Measurements from ENCODE around the gene IL17D. TPM values are rescaled to one million over a fixed set of nuclear protein-coding genes. Genes with fewer than 3 reads are reported as not detected.

Gene IL17D, protein sequence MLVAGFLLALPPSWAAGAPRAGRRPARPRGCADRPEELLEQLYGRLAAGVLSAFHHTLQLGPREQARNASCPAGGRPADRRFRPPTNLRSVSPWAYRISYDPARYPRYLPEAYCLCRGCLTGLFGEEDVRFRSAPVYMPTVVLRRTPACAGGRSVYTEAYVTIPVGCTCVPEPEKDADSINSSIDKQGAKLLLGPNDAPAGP
- 4.1 and 6.4 TPM in 2 replicates for total RNA-seq

GRCh38 chr13:20702915-20703779 lies at the start of gene IL17D:
Gene IL17D, plus strand, starts transcription at chr13:20703699. Its CDS starts 303 bp downstream, at chr13:20704002.

Other genes with a start within 250 kb of the IL17D start
- 18.7 and 19.8 TPM in 2 replicates for gene CRYL1, start 177.8 kb upstream of the IL17D start, total RNA-seq
- gene IFT88, start 136.5 kb upstream of the IL17D start, total RNA-seq = 19.5 and 24.5 TPM in 2 replicates
- 13.9 and 16.4 TPM in 2 replicates for gene EEF1AKMT1, start 70.3 kb downstream of the IL17D start, total RNA-seq
- 23.1 and 25.7 TPM in 2 replicates for gene XPO4, start 199.0 kb downstream of the IL17D start, total RNA-seq